IMR-90 (cell line): ENCODE measurements around the gene CAMTA1. TPM values are rescaled to one million over a fixed set of nuclear protein-coding genes. Genes with fewer than 3 reads are reported as not detected.

Experiments
- ATAC-seq: fragments of 200-7000 bp; cut with Tn5 transposase; 2 replicates; pipeline ENCODE4 v1.9.1; 2020; ENCODE audit warnings: low read depth, mild to moderate bottlenecking, moderate library complexity
- BruUV-seq: library from RNA; stranded (reverse); fragments of 400-500 nt; replicated peaks from 2 replicates; lab custom pipeline; 2021; lab: Mats Ljungman, UMichigan
- CTCF ChIA-PET: fragments of 300-600 bp; formaldehyde crosslinking; extraction: SDS; loops from one replicate; lab custom pipeline; 2021; ENCODE audit warnings: antibody characterized with exemption; lab: Yijun Ruan, JAX
- POLR2A ChIA-PET: fragments of 300-600 bp; sonication (Branson Sonifier 250); formaldehyde crosslinking; loops from one replicate; lab custom pipeline; 2022; ENCODE audit warnings: antibody characterized with exemption; ENCODE audit not compliant: unreplicated experiment; lab: Charles Lee
- DNase-seq: peaks from one replicate; pipeline ENCODE4 v3.0.0; 2013
- H2AFZ ChIP-seq: replicated peaks from 2 replicates; pipeline ENCODE3; 2013; ENCODE audit warnings: low read length, mild to moderate bottlenecking; ENCODE audit not compliant: poor library complexity
- H2AK5ac ChIP-seq: 2 replicates; pipeline ENCODE4 v1.6.1; 2013; ENCODE audit warnings: low read depth, low read length, inconsistent platforms
- H2AK9ac ChIP-seq: replicated peaks from 2 replicates; pipeline ENCODE3; 2013; ENCODE audit warnings: mild to moderate bottlenecking, low read depth, low read length, moderate library complexity; ENCODE audit not compliant: poor library complexity
- H2BK120ac ChIP-seq: 2 replicates; pipeline ENCODE4 v1.6.1; 2013; ENCODE audit warnings: low read depth, low read length, inconsistent platforms
- H2BK15ac ChIP-seq: 3 replicates; pipeline ENCODE4 v1.6.1; 2013; ENCODE audit warnings: low read depth, low read length, inconsistent platforms
- H2BK20ac ChIP-seq: 2 replicates; pipeline ENCODE4 v1.6.1; 2013; ENCODE audit warnings: low read depth, mild to moderate bottlenecking, inconsistent platforms, low read length, moderate library complexity
- H2BK5ac ChIP-seq: 2 replicates; pipeline ENCODE4 v1.6.1; 2013; ENCODE audit warnings: mild to moderate bottlenecking, low read depth, low read length, inconsistent platforms; ENCODE audit not compliant: poor library complexity, severe bottlenecking
- H3K14ac ChIP-seq: replicated peaks from 2 replicates; pipeline ENCODE4 v1.6.1; 2013; ENCODE audit warnings: low read depth, low read length, inconsistent platforms
- H3K18ac ChIP-seq: 2 replicates; pipeline ENCODE4 v1.6.1; 2013; ENCODE audit warnings: low read depth, low read length, control low read depth
- H3K23ac ChIP-seq: 2 replicates; pipeline ENCODE4 v1.6.1; 2013; ENCODE audit warnings: low read depth, low read length, inconsistent platforms
- H3K27ac ChIP-seq: 2 replicates; pipeline ENCODE4 v1.5.1; 2013; ENCODE audit warnings: mild to moderate bottlenecking, control low read depth, low read length; ENCODE audit not compliant: insufficient read depth
- H3K27me3 ChIP-seq: 2 replicates; pipeline ENCODE4 v1.6.1; 2013; ENCODE audit warnings: low read length; ENCODE audit not compliant: control insufficient read depth, insufficient read depth
- H3K36me3 ChIP-seq: 2 replicates; pipeline ENCODE4 v1.6.1; 2013; ENCODE audit warnings: low read length, mixed read lengths; ENCODE audit not compliant: control insufficient read depth, insufficient read depth
- H3K4ac ChIP-seq: 2 replicates; pipeline ENCODE4 v1.6.1; 2013; ENCODE audit warnings: low read depth, low read length, inconsistent platforms
- H3K4me1 ChIP-seq: 2 replicates; pipeline ENCODE4 v1.6.1; 2013; ENCODE audit warnings: low read length, mixed read lengths; ENCODE audit not compliant: control insufficient read depth, insufficient read depth
- H3K4me2 ChIP-seq: 2 replicates; pipeline ENCODE4 v1.6.1; 2013; ENCODE audit warnings: low read depth, mild to moderate bottlenecking, control low read depth, low read length, moderate library complexity
- H3K4me3 ChIP-seq: 2 replicates; pipeline ENCODE4 v1.5.1; 2013; ENCODE audit warnings: low read depth, mild to moderate bottlenecking, control low read depth, low read length, moderate library complexity; ENCODE audit not compliant: insufficient read depth
- H3K56ac ChIP-seq: 2 replicates; pipeline ENCODE4 v1.6.1; 2013; ENCODE audit warnings: low read length, inconsistent platforms; ENCODE audit not compliant: insufficient read depth; ENCODE audit errors: extremely low read depth
- H3K79me1 ChIP-seq, 2 experiments: 2 replicates each; pipeline ENCODE4 v1.6.1; 2013; ENCODE audit warnings: low read length in 2 of 2, inconsistent platforms in 1 of 2, low read depth in 1 of 2
- H3K9ac ChIP-seq: 2 replicates; pipeline ENCODE4 v1.6.1; 2013; ENCODE audit warnings: low read depth, low read length, control low read depth
- H3K9me1 ChIP-seq: 2 replicates; pipeline ENCODE4 v1.6.1; 2013; ENCODE audit warnings: low read length, inconsistent platforms; ENCODE audit not compliant: insufficient read depth
- H3K9me3 ChIP-seq: 2 replicates; pipeline ENCODE4 v1.6.1; 2013; ENCODE audit warnings: low read length; ENCODE audit not compliant: control insufficient read depth, insufficient read depth
- H4K20me1 ChIP-seq: 2 replicates; pipeline ENCODE4 v1.6.1; 2013; ENCODE audit warnings: low read length, inconsistent platforms; ENCODE audit not compliant: insufficient read depth
- H4K5ac ChIP-seq: 2 replicates; pipeline ENCODE4 v1.6.1; 2013; ENCODE audit warnings: mild to moderate bottlenecking, low read depth, low read length, control low read depth
- H4K8ac ChIP-seq, 2 experiments: 2 replicates each; pipeline ENCODE4 v1.6.1; 2013; ENCODE audit warnings: low read depth in 2 of 2, low read length in 2 of 2, control low read depth in 1 of 2, inconsistent platforms in 1 of 2
- H4K91ac ChIP-seq: 2 replicates; pipeline ENCODE4 v1.6.1; 2013; ENCODE audit warnings: low read depth, low read length, inconsistent platforms; ENCODE audit not compliant: insufficient read depth
- BHLHE40 ChIP-seq: fragments of 150-350 bp; IDR thresholded peaks from 2 replicates; pipeline ENCODE4 v1.6.1; 2016; ENCODE audit warnings: mild to moderate bottlenecking, low read depth, low read length
- CEBPB ChIP-seq: IDR thresholded peaks from 2 replicates; pipeline ENCODE4 v1.6.1; 2012; ENCODE audit warnings: low read depth, low read length, improper control_type of control experiment
- CHD1 ChIP-seq: IDR thresholded peaks from 2 replicates; pipeline ENCODE4 v1.6.1; 2012; ENCODE audit warnings: low read depth, low read length, improper control_type of control experiment
- MAFK ChIP-seq: IDR thresholded peaks from 2 replicates; pipeline ENCODE4 v1.6.1; 2012; ENCODE audit warnings: low read depth, low read length, improper control_type of control experiment
- MAZ ChIP-seq: IDR thresholded peaks from 2 replicates; pipeline ENCODE4 v1.6.1; 2012; ENCODE audit warnings: low read depth, mild to moderate bottlenecking, low read length, improper control_type of control experiment, moderate library complexity, borderline replicate concordance
- MXI1 ChIP-seq: IDR thresholded peaks from 2 replicates; pipeline ENCODE4 v1.6.1; 2012; ENCODE audit warnings: low read depth, mild to moderate bottlenecking, low read length, moderate library complexity, borderline replicate concordance
- NFE2L2 ChIP-seq: fragments of 150-350 bp; IDR thresholded peaks from 2 replicates; pipeline ENCODE4 v1.6.1; 2016; ENCODE audit warnings: low read depth, mild to moderate bottlenecking, low read length
- POLR2A ChIP-seq: IDR thresholded peaks from 2 replicates; pipeline ENCODE4 v1.6.1; 2012; ENCODE audit warnings: mild to moderate bottlenecking, low read depth, low read length
- RAD21 ChIP-seq: IDR thresholded peaks from 2 replicates; pipeline ENCODE4 v1.6.1; 2012; ENCODE audit warnings: low read length, improper control_type of control experiment
- RCOR1 ChIP-seq: IDR thresholded peaks from 2 replicates; pipeline ENCODE4 v1.6.1; 2012; ENCODE audit warnings: mild to moderate bottlenecking, low read length, improper control_type of control experiment; ENCODE audit not compliant: insufficient replicate concordance
- RFX5 ChIP-seq: IDR thresholded peaks from 2 replicates; pipeline ENCODE4 v1.8.0; 2012; ENCODE audit warnings: low read depth, mild to moderate bottlenecking, low read length, moderate library complexity
- SMC3 ChIP-seq: fragments of 150-350 bp; IDR thresholded peaks from 2 replicates; pipeline ENCODE4 v1.6.1; 2016; ENCODE audit warnings: low read depth, mild to moderate bottlenecking, antibody characterized with exemption, low read length, moderate library complexity
- WGBS, 2 experiments: methylation state at CpG; one replicate each; pipeline versions ENCODE4 v1.1.5 to v1.1.7; 2013; ENCODE audit warnings: missing lambda C conversion rate in 2 of 2; ENCODE audit not compliant: insufficient read length in 1 of 2; ENCODE audit errors: extremely low coverage in 2 of 2; 5-methylcytosine and 5-hydroxymethylcytosine counted together
- dilution Hi-C: fragments of 300-500 bp; cut with HindIII; formaldehyde crosslinking; loops from one replicate; pipeline ENCODE4 v1.14.3; 2018; ENCODE audit warnings: low sequenced_read_pairs; ENCODE audit not compliant: unreplicated experiment
- in situ Hi-C: fragments of 300-500 bp; cut with MboI; formaldehyde crosslinking; loops from 3 replicates; pipeline ENCODE4 v1.14.3; 2019; ENCODE audit warnings: low sequenced_read_pairs, inconsistent platforms, mixed read lengths
- intact Hi-C: fragments of 100-400 bp; cut with micrococcal nuclease; formaldehyde crosslinking; loops from 2 replicates; pipeline ENCODE4 v1.10.0; 2022
- polyA plus RNA-seq, 3 experiments: library from polyadenylated mRNA; depleted of rRNA; stranded (reverse); fragments of >200 nt; gene quantifications; 2 replicates each; pipeline ENCODE4 v1.2.3, GENCODE V29; 2012; ENCODE audit warnings: low replicate concordance in 1 of 3
- total RNA-seq: library from RNA; depleted of rRNA; stranded (reverse); fragments of >200 nt; gene quantifications from 2 replicates; pipeline ENCODE4 v1.2.3, GENCODE V29; 2012
- TF ChIP-seq, protein P1 (sequence below): conservative IDR thresholded peaks from 2 replicates; pipeline ENCODE4 v1.5.1; 2012; ENCODE audit warnings: mild to moderate bottlenecking, low read depth, low read length, improper control_type of control experiment
- TF ChIP-seq, protein P2 (sequence below): fragments of 150-350 bp; IDR thresholded peaks from 2 replicates; pipeline ENCODE4 v1.6.1; 2016; ENCODE audit warnings: low read depth, mild to moderate bottlenecking, low read length, moderate library complexity, borderline replicate concordance
- TF ChIP-seq, protein P3 (sequence below): fragments of 150-350 bp; IDR thresholded peaks from 2 replicates; pipeline ENCODE4 v1.6.1; 2017; ENCODE audit warnings: mild to moderate bottlenecking, antibody characterized with exemption, low read length, low read depth

Gene CAMTA1
- total and polyA plus RNA-seq, 2 of the 4 experiments (the other 2 are of a cell fraction): 35.5 to 74.3 TPM

DNA sequence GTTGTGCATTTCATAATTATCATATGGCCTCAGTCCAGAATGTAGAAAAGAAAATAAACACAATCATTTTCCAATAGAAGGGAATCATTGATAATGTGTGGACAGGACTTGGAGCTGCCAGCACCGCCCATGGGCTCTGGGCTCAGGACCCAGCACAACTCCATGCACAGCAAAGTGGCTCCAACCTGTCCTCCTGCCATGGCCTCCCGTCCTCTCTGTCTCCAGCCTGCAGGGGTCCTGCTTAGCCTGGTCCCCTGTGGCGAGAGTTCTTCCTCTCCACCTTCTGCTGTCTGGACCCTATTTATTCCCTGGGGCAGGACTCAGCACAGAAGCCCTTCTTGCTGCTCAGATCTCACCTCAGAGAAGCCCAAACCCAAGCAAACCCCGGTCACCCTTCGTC, 154.1 kb downstream of the CAMTA1 start:
- H4K91ac ChIP-seq: no peak overlapping the region
- 66% methylated on average over 3 of the region's 5 CpGs; no CpG with 5 or more reads in 1 of the 2 experiments for WGBS, 2 experiments
- DNase-seq: no peak
- no peak overlapping the region for H3K23ac ChIP-seq
- intact Hi-C loops (no loop called here), dilution Hi-C loops (no loop called here), in situ Hi-C loops (no loop called here)
- H3K4me2 ChIP-seq: no peak overlapping the region
- no peak overlapping the region for H2BK5ac ChIP-seq
- no TSS peak for BruUV-seq
- peaks cover 26% of the 10 kb centered on the region for H3K27me3 ChIP-seq
- no peak overlapping the region for H3K4ac ChIP-seq
- no peaks in the 10 kb centered on the region for H3K36me3 ChIP-seq
- H2AK5ac ChIP-seq: no peak overlapping the region
- no peak overlapping the region for H2AFZ ChIP-seq
- no peak overlapping the region for H3K14ac ChIP-seq
- H4K8ac ChIP-seq: no peak overlapping the region
- CTCF ChIA-PET: no interaction called here
- no peak overlapping the region for H3K27ac ChIP-seq
- H3K18ac ChIP-seq: no peak overlapping the region
- H3K4me1 ChIP-seq: no peaks in the 10 kb centered on the region
- H2BK20ac ChIP-seq: no peak overlapping the region
- no peak overlapping the region for H2BK15ac ChIP-seq
- no peaks in the 10 kb centered on the region for H4K20me1 ChIP-seq
- no peak overlapping the region for H3K4me3 ChIP-seq
- H2BK120ac ChIP-seq: no peak overlapping the region
- no peaks in the 10 kb centered on the region for H3K9me3 ChIP-seq
- POLR2A ChIA-PET: no interaction called here
- H3K56ac ChIP-seq: no peak overlapping the region
- no peak for ATAC-seq
- no peaks in the 10 kb centered on the region for H3K79me1 ChIP-seq
- H2AK9ac ChIP-seq: no peak overlapping the region
- H3K9me1 ChIP-seq: no peaks in the 10 kb centered on the region
- TF ChIP-seq SMC3 (no peak), POLR2A (no peak), BHLHE40 (no peak), CEBPB (no peak), RAD21 (no peak), RCOR1 (no peak), MAZ (no peak), NFE2L2 (no peak), MAFK (no peak), MXI1 (no peak), CHD1 (no peak), RFX5 (no peak)
- TF ChIP-seq, protein P1, sequence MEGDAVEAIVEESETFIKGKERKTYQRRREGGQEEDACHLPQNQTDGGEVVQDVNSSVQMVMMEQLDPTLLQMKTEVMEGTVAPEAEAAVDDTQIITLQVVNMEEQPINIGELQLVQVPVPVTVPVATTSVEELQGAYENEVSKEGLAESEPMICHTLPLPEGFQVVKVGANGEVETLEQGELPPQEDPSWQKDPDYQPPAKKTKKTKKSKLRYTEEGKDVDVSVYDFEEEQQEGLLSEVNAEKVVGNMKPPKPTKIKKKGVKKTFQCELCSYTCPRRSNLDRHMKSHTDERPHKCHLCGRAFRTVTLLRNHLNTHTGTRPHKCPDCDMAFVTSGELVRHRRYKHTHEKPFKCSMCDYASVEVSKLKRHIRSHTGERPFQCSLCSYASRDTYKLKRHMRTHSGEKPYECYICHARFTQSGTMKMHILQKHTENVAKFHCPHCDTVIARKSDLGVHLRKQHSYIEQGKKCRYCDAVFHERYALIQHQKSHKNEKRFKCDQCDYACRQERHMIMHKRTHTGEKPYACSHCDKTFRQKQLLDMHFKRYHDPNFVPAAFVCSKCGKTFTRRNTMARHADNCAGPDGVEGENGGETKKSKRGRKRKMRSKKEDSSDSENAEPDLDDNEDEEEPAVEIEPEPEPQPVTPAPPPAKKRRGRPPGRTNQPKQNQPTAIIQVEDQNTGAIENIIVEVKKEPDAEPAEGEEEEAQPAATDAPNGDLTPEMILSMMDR: no peak
- TF ChIP-seq, protein P2, sequence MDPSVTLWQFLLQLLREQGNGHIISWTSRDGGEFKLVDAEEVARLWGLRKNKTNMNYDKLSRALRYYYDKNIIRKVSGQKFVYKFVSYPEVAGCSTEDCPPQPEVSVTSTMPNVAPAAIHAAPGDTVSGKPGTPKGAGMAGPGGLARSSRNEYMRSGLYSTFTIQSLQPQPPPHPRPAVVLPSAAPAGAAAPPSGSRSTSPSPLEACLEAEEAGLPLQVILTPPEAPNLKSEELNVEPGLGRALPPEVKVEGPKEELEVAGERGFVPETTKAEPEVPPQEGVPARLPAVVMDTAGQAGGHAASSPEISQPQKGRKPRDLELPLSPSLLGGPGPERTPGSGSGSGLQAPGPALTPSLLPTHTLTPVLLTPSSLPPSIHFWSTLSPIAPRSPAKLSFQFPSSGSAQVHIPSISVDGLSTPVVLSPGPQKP: no peak
- TF ChIP-seq, protein P3, sequence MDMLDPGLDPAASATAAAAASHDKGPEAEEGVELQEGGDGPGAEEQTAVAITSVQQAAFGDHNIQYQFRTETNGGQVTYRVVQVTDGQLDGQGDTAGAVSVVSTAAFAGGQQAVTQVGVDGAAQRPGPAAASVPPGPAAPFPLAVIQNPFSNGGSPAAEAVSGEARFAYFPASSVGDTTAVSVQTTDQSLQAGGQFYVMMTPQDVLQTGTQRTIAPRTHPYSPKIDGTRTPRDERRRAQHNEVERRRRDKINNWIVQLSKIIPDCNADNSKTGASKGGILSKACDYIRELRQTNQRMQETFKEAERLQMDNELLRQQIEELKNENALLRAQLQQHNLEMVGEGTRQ: no peak
- no peak overlapping the region for H4K5ac ChIP-seq
- no peak overlapping the region for H3K9ac ChIP-seq
